Hematopoietic multipotent progenitor cell treated with erythropoietin and hydrocortisone succinate and interleukin-3 and kit ligand, for 8 days (in vitro differentiated cells): ENCODE results near the gene S100P.
"Not testable (repeated sequence)": the region's sequence is repeated elsewhere in the genome, so short reads cannot be mapped to it uniquely, and the experiment has no call there.

Experiments used
- DNase-seq: peaks from one replicate; pipeline ENCODE4 v3.0.0-alpha.2; 2015

The S100P gene

DNA sequence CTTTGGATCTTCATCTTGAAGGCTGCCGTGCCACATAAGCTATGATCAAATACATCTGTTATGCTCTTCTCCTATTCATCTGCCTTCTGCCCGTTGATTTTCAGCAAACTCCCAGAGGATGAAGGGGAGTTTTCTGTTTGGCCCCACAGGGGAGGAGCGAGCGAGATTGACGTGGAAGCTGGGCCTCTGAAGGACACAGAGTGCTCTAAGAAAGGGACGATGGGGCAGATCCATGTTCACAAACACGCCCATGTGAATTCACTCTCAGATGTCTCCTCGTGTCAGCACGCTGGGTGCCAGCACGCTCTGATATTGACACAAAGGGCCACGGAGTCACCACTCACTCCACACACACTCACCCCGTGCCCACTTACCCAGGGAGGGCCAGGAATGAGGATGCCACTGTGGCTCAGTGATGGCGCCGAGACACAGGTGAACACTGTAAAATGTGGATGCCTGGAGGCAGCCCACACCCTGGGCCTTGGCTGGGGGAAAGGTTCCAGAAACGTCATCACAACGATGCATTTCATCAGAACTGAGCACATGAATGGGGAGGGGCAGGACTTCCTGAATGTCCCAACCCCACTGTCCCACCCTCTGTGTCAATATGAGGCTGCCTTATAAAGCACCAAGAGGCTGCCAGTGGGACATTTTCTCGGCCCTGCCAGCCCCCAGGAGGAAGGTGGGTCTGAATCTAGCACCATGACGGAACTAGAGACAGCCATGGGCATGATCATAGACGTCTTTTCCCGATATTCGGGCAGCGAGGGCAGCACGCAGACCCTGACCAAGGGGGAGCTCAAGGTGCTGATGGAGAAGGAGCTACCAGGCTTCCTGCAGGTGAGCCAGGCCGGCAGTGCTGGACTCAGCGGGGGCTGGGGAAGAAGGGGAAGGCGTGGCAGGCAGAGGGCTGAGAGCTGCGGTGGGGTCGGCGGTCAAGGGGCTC, at the start of gene S100P:
Gene S100P (plus strand): TSS at position 648 of the 946 bp plus-strand sequence. CDS start 55 bp downstream, at position 703.
- DNase-seq: no peak

DNA sequence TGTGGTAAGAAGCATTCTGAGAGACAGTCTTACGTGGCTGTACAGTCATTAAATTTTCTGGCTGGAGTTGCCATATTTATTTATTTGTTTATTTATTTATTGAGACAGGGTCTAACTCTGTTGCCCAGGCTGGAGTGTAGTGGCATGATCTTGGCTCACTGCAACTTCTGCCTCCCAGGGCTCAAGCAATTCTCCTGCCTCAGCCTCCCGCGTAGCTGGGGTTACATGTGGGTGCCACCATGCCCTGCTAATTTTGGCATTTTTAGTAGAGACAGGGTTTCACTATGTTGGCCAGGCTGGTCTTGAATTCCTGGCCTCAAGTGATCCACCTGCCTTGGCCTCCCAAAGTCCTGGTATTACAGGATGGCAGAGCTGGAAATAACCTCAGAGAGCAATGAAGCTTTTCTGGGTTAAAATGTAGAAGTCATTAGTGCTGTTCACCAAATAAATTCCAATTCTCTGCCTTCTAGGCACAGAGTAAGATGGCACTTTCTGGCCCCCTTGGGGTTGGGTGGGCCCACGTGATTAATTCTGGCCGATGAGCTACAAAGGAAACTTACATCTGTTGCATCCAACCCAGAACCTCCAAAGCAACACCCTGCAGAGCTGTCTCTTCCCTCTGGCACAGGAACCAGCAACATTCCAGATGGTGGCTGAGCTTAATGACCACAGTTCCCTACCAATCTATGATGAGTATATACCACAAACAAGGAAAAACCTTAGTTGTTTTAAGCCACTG, 48.7 kb upstream of the S100P start:
- DNase-seq: no peak

DNA sequence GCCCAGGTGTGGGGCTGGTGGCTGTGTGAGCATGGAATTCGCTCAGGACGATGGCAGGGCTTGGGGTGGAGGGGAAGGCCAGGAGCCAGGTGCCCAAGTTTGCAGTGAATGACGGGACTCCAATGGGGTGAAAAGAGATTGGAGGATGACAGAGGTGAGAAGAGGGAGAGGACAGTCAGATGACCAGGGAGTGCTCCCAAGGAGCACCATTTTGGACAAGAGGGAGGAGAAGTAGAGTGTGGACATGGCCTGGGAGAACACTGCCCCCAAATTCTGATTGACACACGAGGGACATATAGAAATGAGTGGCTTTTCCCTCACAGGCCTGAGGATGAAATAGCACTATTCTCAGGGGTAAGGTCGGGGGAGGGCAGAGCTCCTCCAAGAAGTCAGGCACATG, 46.5 kb upstream of the S100P start:
- no peak for DNase-seq

DNA sequence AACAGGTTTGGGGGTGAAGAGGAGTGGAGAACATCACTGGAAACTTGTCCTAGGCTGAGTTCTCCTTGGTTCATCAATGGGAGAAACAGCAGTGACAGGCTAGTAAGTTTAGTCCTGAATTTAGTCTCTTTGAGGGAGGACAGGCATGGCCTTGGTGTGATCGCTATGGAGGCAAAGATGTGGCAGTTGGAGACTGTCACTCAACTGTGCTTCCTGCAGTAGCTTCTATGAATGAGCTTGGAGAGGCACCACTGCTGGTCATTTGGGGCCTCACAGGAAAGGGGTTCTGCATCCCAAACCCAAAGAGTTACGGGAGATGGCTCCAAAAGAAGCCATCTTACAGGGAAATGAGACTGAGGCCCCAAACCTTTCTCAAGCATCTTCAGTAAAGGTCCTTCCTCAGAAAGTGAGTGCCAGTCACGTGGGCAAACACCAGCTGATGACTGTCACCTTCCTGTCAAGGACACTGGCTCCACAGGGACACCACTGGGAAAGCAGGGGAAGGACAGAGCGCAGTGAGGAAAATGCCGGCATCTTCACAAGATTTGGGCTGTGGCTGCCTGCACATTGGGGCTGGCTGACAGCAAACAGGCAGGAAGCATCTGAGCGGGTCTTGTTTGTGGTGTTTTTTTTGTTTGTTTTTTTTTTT, 46.0 kb upstream of the S100P start:
- no peak for DNase-seq

DNA sequence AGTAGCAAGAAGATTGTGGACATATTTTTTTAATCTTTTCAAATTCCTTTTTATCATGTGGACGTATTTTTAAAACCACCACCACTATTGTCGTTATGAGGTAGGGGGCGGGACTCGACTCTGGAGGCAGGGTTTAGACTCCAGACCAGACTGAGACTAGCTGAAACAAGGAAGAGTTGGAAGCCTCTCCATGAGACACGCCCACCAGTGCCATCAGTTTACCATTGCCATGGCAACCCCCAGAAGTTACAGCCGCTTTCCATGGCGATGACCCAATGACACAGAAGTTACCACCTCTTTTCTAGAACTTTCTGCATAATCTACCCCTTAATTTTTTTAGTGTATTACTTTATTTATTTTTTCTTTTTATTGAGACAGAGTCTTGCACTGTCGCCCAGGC, 44.5 kb upstream of the S100P start:
- DNase-seq: no peak

DNA sequence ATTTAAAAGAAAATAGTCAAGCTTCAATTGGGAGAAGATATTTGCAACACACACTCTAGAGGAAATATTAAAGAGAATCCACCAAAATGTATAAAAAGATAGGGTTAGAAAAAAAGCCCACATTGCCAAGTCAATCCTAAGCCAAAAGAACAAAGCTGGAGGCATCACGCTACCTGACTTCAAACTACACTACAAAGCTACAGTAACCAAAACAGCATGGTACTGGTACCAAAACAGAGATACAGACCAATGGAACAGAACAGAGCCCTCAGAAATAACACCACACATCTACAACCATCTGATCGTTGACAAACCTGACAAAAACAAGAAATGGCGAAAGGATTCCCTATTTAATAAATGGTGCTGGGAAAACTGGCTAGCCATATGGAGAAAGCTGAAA, 39.5 kb upstream of the S100P start:
- not testable (repeated sequence) for DNase-seq

DNA sequence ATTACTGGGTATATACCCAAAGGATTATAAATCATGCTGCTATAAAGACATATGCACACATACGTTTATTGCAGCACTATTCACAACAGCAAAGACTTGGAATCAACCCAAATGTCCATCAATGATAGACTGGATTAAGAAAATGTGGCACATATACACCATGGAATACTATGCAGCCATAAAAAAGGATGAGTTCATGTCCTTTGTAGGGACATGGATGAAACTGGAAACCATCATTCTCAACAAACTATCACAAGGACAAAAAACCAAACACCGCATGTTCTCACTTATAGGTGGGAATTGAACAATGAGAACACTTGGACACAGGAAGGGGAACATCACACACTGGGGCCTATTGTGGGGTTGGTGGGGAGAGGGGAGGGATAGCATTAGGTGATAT, 38.4 kb upstream of the S100P start:
- not testable (repeated sequence) for DNase-seq

DNA sequence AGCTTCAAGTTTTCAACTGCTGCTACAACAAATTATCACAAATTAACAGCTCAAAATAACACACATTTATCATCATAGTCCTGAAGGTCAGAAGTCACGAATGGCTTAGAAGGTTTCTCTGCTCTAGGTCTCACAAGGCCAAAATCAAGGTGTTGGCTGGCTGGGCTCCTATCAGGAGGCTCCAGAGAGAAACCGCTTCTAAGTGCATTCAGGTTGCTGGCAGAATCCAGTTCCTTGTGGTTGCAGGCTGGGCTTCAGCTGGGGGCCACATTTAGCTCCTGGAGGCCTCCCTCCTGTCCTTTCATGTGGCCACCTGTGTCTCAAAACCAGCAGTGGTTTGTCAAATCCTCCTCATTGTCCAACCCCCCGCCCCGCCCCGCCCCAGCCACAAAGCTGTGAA, 37.8 kb upstream of the S100P start:
- peak; percentile 70 for DNase-seq

DNA sequence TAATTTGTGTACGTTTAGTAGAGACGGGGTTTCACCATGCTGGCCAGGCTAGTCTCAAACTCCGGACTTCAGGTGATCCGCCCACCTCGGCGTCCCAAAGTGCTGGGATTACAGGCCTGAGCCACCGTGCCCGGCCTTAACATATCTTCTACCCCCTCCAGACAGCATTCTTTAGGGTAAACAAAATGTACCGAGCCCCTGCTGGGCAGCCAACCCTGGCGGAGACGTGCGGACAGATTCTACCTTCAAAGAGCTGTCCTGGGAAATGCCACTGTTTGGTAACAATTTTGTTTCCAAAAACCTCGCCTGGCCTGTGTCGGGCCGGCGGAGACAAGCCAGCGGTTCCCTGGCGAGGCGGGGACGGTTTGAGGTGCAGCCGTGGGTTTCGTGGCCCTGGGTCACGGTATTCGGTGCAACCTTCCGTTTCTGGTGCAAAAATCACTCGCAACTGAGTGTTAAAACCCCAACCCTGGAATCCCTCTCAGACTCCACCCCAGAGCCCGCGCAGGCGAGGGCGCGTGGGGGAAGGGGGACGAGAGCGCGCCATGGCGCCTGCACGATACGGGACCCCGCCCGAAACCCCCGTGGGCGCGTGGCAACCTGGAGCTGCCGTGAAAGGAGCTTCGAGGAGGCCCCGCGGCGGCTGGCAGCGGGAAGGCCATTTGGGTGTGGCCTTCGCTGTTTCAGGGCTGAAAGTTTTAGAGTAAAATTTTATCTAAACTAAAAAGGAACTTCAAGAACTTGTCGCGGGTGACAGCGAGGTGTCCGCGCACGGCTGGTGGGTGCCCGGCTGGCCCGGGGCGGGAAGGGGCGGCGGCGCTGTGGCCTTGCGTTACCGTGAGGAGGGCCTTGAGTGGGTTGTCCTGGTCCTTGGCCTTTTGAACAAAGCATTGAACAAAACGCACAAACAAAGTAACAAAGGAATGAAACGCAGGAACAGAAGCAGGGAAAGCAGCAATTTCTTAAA, 36.2 kb upstream of the S100P start:
- no peak for DNase-seq

DNA sequence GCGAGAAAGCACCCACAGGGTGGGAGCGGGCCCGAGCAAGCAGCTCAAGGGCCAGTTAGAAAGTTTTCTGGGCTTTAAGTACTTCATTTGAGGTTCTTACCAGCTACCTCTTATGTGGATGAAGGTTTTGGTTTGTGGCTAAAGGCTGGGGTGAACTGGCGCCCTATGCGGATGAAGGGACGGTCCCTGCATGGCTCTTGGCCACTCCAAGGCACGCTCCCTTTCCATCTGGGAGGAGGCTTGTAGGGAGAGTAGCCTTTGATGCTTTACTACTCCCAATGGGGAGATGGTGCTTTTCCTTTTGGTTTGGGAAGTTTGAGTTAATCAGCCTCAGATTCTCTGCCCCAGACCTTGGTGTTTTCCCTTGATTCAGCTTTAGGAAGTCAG, 35.5 kb upstream of the S100P start:
- no peak for DNase-seq

DNA sequence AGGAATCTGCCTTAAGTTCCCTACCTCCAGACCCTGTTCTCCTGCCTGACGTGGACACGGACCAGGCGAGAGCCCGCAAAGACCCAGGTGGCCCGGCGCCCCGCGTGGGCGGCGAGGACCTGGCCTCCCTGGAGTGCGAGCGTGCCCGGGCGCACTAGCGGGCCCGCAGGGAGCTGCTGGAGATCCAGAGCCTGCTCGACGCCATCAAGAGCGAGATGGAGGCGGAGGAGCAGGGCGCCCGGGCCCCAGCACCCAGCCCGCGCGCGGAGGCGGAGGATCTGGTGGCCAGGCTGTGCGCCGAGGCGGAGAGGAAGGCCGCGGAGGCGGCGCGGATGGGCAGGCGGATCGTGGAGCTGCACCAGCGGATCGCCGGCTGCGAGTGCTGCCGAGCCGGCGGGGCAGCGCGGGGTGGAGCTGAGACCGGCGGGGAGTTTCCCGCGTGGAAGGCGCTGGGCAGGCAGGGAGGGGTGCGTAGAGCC, 35.0 kb upstream of the S100P start:
- no peak for DNase-seq

DNA sequence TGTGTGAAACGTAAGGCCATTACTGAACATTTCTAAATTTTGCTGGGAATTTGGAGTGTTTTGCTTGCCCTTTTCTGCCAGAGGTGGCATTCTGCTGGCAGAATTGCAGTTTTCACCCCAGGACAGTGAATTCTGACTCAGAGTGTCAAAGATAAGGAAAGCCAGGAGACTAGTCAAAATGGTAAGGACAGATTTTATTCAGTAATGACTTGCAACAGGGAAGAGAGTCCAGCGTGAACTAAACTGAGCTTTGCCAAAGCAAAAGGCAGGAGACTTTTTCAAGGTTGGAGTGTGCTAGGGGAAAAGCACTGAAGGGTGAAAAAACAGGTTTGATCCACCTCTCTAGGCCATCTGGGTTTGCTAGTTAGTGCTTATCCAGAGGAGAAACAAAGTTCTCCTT, 33.8 kb upstream of the S100P start:
- no peak for DNase-seq

DNA sequence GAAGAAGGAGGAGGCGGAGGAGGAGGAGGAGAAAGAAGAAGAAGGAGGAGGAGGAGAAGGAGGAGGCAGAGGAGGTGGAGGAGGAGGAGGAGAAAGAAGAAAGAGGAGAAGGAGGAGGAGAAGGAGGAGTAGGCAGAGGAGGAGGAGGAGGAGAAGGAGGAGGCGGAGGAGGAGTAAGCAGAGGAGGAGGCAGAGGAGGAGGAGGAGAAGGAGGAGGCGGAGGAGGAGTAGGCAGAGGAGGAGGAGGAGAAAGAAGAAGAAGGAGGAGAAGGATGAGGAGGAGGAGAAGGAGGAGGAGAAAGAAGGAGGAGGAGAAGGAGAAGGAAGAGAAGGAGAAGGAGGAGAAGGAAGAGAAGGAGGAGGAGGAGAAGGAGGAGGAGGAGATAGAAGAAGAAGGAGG, 33.2 kb upstream of the S100P start:
- no peak for DNase-seq

DNA sequence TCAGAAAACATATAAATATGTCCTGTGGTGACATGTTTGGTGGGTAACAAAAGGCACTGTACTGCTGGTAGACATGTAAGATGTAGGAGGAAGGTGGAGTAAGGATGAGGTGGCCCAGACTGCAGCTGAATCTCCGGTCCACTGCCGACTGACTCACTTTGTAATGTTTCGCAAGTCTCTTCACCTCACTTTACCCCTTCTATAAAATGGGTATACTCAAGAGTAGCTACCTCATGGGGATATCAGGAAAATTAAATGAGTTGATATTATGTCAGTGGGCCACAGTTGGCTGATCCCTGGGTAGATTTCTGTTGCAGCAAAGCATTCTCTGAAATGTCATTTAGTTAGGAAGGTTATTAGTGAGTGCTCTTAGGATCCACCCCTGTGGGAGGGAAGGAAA, 31.1 kb upstream of the S100P start:
- no peak for DNase-seq

DNA sequence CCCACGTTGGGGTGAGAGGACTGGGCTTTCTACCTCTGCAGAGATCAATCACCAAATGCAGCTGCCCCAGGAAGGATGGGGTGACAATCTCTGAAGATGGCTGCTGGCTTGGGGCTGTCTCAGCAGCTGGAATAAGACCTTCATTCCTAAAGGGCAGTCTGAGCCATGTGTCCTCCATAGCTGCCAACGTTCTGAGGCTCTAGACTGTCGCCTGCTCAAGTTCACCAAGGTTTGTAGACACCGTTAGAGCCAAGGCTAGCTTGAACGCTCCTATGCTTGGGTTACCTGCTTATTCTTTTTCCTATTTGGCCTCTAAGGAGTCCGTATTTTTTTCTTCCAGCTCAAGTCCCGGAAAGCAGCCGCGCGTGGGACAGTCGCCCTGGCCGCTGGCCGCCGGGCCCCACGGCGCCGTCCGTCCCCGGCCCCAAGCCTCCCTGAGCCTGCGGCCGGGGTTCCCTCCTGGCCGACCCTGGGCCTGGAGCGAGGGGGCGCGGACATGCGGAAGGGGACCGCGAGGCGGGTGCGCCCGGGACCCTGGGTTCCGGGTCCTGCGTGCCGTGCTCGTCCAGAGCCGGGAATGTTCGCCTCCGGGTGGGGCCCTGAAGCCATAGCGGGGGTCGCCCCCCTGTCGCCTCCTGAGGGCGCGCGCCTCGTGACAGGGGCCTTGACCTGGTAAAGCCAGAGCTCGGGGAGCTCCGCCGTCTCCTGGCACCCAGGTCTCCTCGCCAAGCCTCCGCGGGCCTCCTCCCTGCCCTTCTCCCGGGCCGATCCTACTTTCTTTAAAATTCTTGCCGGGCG, 29.9 kb upstream of the S100P start:
- no peak for DNase-seq

DNA sequence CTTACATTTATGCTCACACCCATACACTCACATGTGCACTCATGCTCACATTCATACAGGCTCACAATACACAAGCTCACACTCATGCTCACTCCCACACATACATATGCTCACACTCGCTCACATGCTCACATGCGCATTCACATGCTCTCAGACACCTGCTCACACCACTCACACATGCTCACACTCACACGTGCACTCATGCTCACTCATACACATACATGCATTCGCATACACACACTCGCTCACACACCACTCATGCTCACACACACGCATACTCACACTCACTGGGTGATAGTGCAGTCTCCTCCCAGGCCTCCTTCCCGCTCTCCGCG, 28.4 kb upstream of the S100P start:
- no peak for DNase-seq

DNA sequence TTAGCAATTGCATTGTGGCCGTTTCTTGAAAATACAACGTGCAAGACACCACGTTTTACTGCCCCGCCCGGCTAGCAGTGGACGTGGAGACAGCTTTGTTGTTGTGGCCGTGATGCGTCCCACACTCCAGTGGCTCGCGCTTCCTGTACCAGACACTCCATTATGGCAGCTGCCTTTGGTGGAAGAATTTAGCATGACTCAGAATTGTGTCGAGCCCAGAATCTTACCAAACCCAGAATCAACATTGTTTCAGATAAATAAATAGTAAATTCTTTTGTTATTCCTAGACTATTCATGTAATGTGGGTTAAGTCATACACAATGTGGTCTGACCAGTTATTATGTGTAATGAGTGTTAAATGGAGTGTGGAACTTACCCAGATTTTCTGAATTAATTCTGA, 25.3 kb upstream of the S100P start:
- DNase-seq: no peak

DNA sequence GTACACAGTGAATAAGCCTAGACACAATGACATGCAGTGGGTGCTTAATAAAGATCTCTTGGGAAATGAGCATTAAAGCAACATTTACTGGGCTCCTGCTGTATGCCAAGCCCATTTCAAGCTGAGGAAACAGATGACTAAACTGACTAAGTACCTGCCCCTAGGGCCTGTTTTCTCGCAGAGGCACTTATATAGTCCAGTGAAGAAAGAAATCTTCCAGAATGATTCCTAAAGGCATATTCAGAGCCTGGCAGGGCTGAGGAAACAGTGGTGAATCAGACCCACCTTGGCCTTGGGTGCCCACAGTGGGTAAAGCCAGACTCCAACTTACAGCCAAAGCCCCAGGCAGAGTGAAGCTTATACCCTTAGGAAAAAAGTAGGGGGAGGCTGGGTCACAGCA, 22.0 kb upstream of the S100P start:
- no peak for DNase-seq

DNA sequence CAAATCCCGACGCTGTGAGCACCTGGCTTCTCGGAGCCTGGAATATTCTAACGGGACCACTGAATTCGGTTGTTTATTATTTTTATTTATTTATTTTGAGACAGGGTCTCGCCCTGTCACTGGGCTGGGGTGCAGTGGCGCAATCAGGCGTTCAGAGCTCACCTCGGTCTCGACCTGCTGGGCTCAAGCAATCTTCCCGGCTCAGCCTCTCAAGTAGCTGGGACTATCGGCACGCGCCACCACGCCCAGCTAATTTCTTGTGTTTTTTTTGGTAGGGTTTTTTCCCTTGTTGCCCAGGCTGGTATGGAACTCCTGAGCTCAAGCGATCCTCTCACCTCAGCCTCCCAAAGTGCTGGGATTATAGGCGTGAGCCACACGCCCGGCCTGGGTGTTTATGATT, 21.5 kb upstream of the S100P start:
- DNase-seq: no peak

DNA sequence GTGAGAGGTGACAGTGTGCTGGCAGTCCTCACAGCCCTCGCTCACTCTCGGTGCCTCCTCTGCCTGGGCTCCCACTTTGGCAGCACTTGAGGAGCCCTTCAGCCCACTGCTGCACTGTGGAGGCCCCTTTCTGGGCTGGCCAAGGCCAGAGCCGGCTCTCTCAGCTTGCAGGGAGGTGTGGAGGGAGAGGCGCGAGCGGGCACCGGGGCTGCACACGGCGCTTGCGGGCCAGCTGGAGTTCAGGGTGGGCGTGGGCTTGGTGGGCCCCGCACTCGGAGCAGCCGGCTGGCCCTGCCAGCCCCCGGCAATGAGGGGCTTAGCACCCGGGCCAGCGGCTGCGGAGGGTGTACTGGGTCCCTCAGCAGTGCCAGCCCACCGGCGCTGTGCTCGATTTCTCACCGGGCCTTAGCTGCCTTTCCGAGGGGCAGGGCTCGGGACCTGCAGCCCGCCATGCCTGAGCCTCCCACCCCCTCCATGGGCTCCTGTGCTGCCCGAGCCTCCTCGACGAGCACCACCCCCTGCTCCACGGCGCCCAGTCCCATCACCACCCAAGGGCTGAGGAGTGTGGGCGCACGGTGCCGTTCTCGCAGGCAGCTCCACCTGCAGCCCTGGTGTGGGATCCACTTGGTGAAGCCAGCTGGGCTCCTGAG, 21.0 kb upstream of the S100P start:
- not testable (repeated sequence) for DNase-seq

DNA sequence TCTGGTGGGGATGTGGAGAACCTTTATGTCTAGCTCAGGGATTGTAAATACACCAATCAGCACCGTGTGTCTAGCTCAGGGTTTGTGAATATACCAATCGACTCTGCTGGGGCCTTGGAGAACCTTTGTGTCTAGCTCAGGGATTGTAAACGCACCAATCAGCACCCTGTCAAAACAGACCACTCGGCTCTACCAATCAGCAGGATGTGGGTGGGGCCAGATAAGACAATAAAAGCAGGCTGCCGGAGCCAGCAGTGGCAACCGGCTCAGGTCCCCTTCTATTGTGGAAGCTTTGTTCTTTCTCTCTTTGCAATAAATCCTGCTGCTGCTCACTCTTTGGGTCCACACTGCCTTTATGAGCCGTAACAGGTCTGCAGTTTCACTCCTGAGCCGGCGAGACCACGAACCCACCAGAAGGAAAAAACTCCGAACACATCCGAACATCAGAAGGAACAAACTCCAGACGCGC, 20.5 kb upstream of the S100P start:
- peak; percentile 51 for DNase-seq
